ENCODE data around the gene TCF3. TPM values are rescaled to one million over a fixed set of nuclear protein-coding genes. Genes with fewer than 3 reads are reported as not detected.

Gene TCF3
- total and polyA plus RNA-seq, 10 of the 15 experiments (the other 5 are each of a cell fraction or from before 2014, with no cell fraction given), result 6.7 to 282 (median 70.7) TPM

DNA sequence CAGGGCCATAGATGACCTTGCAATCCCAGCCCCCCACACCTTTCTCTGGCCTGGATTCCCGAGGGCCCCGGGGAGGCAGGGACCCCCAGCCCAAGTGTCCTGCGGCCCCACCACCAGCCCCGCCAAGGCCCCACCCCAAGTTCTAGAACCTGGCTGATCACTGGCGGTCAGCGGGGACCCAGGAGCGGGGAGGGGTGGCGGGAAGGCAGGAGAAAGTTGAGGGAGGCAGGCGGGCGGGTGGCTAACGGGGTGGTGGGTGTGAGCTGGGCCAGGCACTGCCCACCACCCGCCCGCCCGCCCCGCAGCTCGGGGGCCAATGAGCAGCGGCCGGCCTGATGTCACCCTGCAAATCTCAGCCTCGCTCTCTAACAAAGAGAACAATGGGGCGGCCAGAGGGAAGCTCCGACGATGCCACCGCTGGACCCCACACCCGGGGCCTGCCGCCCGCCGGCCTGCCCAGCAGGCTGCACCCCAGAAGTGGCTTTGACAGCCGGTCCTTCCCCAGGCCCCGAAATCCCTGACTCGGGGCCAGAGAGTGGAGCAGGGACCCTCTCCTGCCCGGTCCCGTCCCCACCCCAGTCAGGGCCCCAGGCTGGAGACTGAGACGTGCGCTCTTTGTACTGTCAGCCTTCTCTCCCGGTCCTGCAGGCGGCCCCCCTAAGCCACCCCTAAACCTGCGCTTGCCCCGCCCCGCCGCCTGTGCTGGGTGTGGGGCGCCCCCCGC, 85.9 kb downstream of the TCF3 start:
- FAIRE-seq (no peak), DNase-seq (ENCODE audit: low read depth, low spot score) (no peak), ATAC-seq (peak; percentile 29)
- 55% methylated on average over 23 of the region's 42 CpGs for WGBS (ENCODE audit: insufficient coverage, insufficient replicate concordance, low lambda C conversion rate, missing lambda C conversion rate)
- intact Hi-C loops (cut with micrococcal nuclease; ENCODE audit: unreplicated experiment) (no loop called here), in situ Hi-C loops (cut with MboI) (no loop called here)
- POLR2A ChIA-PET, result no interaction called here
- Histone ChIP-seq H4K20me1 (ENCODE audit: control insufficient read depth, insufficient read depth) (no peaks in the 10 kb centered on the region), H2AFZ (ENCODE audit: control insufficient read depth, low read depth, low read length) (no peak overlapping the region), H3K27me3 (replicated peaks in 1 of 2; ENCODE audit: control insufficient read depth in 2 of 2, insufficient read depth in 2 of 2, low read length in 1 of 2) (no peaks in the 10 kb centered on the region), H3K27ac (ENCODE audit: control insufficient read depth, insufficient read depth) (no peak overlapping the region), H3K36me3 (ENCODE audit: control insufficient read depth in 2 of 2, insufficient read depth in 2 of 2, low read length in 1 of 2) (no peaks in the 10 kb centered on the region), H3K4me3 (no peak overlapping the region), H3K9me3 (replicated peaks; ENCODE audit: control insufficient read depth, insufficient read depth, low read length) (no peaks in the 10 kb centered on the region), H3K4me1 (ENCODE audit: control insufficient read depth, insufficient read depth, low read length) (no peaks in the 10 kb centered on the region), H3K4me2 (ENCODE audit: control insufficient read depth, insufficient read depth) (peak overlapping the region; percentile 9; the same call in 1 of the 2 replicates), H3K9ac (ENCODE audit: control insufficient read depth, insufficient read depth, low read length) (no peak overlapping the region; the same call in 1 of the 2 replicates), H3K79me2 (ENCODE audit: control insufficient read depth, insufficient read depth, low read length) (no peaks in the 10 kb centered on the region)
- RAD21 ChIA-PET (ENCODE audit: unreplicated experiment), result no interaction called here
- TF ChIP-seq, protein P1, sequence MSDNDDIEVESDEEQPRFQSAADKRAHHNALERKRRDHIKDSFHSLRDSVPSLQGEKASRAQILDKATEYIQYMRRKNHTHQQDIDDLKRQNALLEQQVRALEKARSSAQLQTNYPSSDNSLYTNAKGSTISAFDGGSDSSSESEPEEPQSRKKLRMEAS (IDR thresholded peaks at IDR 0.05; ENCODE audit: low read depth, low read length), result no peak
- TF ChIP-seq YY1 (IDR thresholded peaks at IDR 0.05; ENCODE audit: low read depth, low read length), result no peak
- TF ChIP-seq BMI1 (IDR thresholded peaks at IDR 0.05; ENCODE audit: borderline replicate concordance), result no peak
- no peak for TF ChIP-seq CREB1 (IDR thresholded peaks at IDR 0.05; ENCODE audit: low read depth)
- TF ChIP-seq ATF7 (IDR thresholded peaks at IDR 0.05; ENCODE audit: low read depth), result no peak
- TF ChIP-seq IRF4 (IDR thresholded peaks at IDR 0.05; ENCODE audit: low read depth, low read length), result no peak
- no peak for TF ChIP-seq CBX3 (IDR thresholded peaks at IDR 0.05; ENCODE audit: borderline replicate concordance, low read depth)
- TF ChIP-seq, protein P2, sequence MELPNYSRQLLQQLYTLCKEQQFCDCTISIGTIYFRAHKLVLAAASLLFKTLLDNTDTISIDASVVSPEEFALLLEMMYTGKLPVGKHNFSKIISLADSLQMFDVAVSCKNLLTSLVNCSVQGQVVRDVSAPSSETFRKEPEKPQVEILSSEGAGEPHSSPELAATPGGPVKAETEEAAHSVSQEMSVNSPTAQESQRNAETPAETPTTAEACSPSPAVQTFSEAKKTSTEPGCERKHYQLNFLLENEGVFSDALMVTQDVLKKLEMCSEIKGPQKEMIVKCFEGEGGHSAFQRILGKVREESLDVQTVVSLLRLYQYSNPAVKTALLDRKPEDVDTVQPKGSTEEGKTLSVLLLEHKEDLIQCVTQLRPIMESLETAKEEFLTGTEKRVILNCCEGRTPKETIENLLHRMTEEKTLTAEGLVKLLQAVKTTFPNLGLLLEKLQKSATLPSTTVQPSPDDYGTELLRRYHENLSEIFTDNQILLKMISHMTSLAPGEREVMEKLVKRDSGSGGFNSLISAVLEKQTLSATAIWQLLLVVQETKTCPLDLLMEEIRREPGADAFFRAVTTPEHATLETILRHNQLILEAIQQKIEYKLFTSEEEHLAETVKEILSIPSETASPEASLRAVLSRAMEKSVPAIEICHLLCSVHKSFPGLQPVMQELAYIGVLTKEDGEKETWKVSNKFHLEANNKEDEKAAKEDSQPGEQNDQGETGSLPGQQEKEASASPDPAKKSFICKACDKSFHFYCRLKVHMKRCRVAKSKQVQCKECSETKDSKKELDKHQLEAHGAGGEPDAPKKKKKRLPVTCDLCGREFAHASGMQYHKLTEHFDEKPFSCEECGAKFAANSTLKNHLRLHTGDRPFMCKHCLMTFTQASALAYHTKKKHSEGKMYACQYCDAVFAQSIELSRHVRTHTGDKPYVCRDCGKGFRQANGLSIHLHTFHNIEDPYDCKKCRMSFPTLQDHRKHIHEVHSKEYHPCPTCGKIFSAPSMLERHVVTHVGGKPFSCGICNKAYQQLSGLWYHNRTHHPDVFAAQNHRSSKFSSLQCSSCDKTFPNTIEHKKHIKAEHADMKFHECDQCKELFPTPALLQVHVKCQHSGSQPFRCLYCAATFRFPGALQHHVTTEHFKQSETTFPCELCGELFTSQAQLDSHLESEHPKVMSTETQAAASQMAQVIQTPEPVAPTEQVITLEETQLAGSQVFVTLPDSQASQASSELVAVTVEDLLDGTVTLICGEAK (IDR thresholded peaks at IDR 0.05; ENCODE audit: borderline replicate concordance), result no peak
- TF ChIP-seq MTA3 (IDR thresholded peaks at IDR 0.05; ENCODE audit: borderline replicate concordance, low read length), result no peak
- no peak for TF ChIP-seq NBN (IDR thresholded peaks at IDR 0.05)
- TF ChIP-seq RAD51 (IDR thresholded peaks at IDR 0.05), result no peak
- TF ChIP-seq MTA2 (IDR thresholded peaks at IDR 0.05; ENCODE audit: low read depth), result no peak
- TF ChIP-seq BACH1 (IDR thresholded peaks at IDR 0.05; ENCODE audit: borderline replicate concordance), result no peak
- no peak for TF ChIP-seq EGR1 (IDR thresholded peaks at IDR 0.05; ENCODE audit: borderline replicate concordance in 1 of 2, low read depth in 2 of 2, low read length in 2 of 2)
- TF ChIP-seq SP1 (IDR thresholded peaks at IDR 0.05; ENCODE audit: low read depth, low read length), result no peak
- CTCF ChIA-PET, result no interaction called here
- no TSS peak for BruUV-seq (replicated peaks)
- SMC1A ChIA-PET (ENCODE audit: uncharacterized antibody, unreplicated experiment), result no interaction called here

All from GM12878 (cell line).